ENCODE data around the gene RMRP.

Gene RMRP

DNA sequence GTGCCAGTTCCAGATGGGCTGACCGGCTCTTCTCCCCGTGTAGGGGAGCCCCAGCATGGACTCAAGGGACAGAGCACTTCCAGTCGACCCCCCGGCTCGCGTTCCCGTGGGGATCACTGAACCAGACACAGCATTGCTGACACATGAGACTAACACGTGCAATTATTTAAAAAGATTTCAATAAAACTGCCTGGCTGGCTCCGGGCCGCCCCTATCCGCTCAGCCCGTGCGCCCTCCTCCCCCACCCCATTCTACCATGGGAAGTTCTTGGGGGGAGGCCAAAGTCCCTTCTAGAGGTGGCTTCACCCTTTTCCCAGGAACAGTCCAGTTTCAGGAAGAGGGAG is 48.0 kb downstream of the RMRP start:
- no peak for DNase-seq (ENCODE audit: low spot score)

GRCh38 chr9:35609001-35609819 is 48.6 kb downstream of the RMRP start:
- DNase-seq (ENCODE audit: low spot score), result no peak

DNA sequence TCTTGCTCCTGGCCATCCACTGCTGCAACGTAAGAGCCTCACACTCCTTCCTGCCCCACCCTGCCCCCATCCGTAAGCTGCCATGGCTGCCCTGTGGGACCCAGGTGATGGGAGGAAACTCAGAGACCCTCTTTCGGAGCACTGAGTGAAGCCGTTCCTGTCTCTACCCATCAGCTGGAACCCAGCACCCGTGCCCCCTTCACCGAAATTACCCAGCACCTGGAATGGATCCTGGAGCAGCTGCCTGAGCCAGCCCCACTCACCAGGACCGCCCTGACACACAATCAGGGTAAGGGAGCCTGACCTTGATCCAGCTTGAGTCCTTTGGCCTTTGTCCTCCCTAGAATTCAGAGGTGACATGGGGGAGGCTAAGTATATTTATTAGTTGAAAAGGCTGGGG is 49.6 kb downstream of the RMRP start:
- DNase-seq (ENCODE audit: low spot score), result no peak

Data from SW480 (cell line).